GM18861 (cell line): ENCODE results near the gene TMEM60.

ENCODE experiments used
- ATAC-seq: cut with Tn5 transposase; IDR thresholded peaks from one replicate; pipeline ENCODE4 v1.9.1; 2021; ENCODE audit not compliant: unreplicated experiment

TMEM60 gene

GRCh38 chr7:77778535-77778934 is 19.7 kb downstream of the TMEM60 start:
- no peak for ATAC-seq

GRCh38 chr7:77771901-77772300 is 26.3 kb downstream of the TMEM60 start:
- no peak for ATAC-seq

GRCh38 chr7:77770316-77770715 is 27.9 kb downstream of the TMEM60 start:
- no peak for ATAC-seq

GRCh38 chr7:77766801-77767605 is 31.2 kb downstream of the TMEM60 start:
- ATAC-seq, result no peak

GRCh38 chr7:77765906-77766800 is 32.1 kb downstream of the TMEM60 start:
- ATAC-seq, result peak; percentile 63

GRCh38 chr7:77765481-77765880 is 32.8 kb downstream of the TMEM60 start:
- ATAC-seq, result no peak

GRCh38 chr7:77760809-77761453 is 37.3 kb downstream of the TMEM60 start:
- ATAC-seq, result no peak

- ATAC-seq, result no peak
Observed at GRCh38 chr7:77759294-77759889, 38.8 kb downstream of the TMEM60 start.

GRCh38 chr7:77757589-77757988 is 40.6 kb downstream of the TMEM60 start:
- ATAC-seq, result peak; percentile 85

GRCh38 chr7:77753173-77753572 is 45.1 kb downstream of the TMEM60 start:
- no peak for ATAC-seq

GRCh38 chr7:77752016-77752415 is 46.2 kb downstream of the TMEM60 start:
- no peak for ATAC-seq

GRCh38 chr7:77747718-77748117 is 50.5 kb downstream of the TMEM60 start:
- ATAC-seq, result no peak

GRCh38 chr7:77747178-77747577 is 51.1 kb downstream of the TMEM60 start:
- no peak for ATAC-seq

GRCh38 chr7:77746824-77747165 is 51.4 kb downstream of the TMEM60 start:
- no peak for ATAC-seq

GRCh38 chr7:77746164-77746823 is 51.9 kb downstream of the TMEM60 start:
- no peak for ATAC-seq

GRCh38 chr7:77745746-77746145 is 52.5 kb downstream of the TMEM60 start:
- no peak for ATAC-seq
